ENCODE measurements around the gene VPS8. TPM values are rescaled to one million over a fixed set of nuclear protein-coding genes. Genes with fewer than 3 reads are reported as not detected.

The VPS8 gene
- total and polyA plus RNA-seq, 2 of the 8 experiments (the other 6 are each of a cell fraction or from before 2014, with no cell fraction given), result 13.0 to 41.0 TPM

- no peak for FAIRE-seq
Observed at GRCh38 chr3:185089751-185090150, 277.8 kb downstream of the VPS8 start.

More at GRCh38 chr3:185089751-185090150, 277.8 kb downstream of the VPS8 start:
- Histone ChIP-seq H3K27me3 (replicated peaks in 1 of 4; ENCODE audit: control insufficient read depth in 3 of 4, extremely low read depth in 1 of 4, insufficient read depth in 3 of 4, low read length in 3 of 4) (no peaks in the 10 kb centered on the region), H2BK15ac (ENCODE audit: low read length) (no peak overlapping the region), H2AFZ (ENCODE audit: low read length) (no peak overlapping the region), H2BK20ac (ENCODE audit: low read length) (no peak overlapping the region), H3K79me2 (ENCODE audit: control insufficient read depth in 1 of 2, insufficient read depth in 2 of 2, low read length in 2 of 2) (no peaks in the 10 kb centered on the region), H2BK120ac (replicated peaks; ENCODE audit: low read depth, low read length) (no peak overlapping the region), H3K56ac (replicated peaks; ENCODE audit: insufficient read length, low read depth, low read length) (no peak overlapping the region), H2BK5ac (ENCODE audit: low read depth, low read length) (no peak overlapping the region), H2BK12ac (ENCODE audit: low read depth, low read length) (no peak overlapping the region), H4K8ac (ENCODE audit: extremely low read depth, insufficient read depth, low read length) (no peak overlapping the region), H3K18ac (ENCODE audit: extremely low read depth, low read length) (no peak overlapping the region), H3K4ac (replicated peaks; ENCODE audit: insufficient read length, low read depth, low read length) (no peak overlapping the region), H3K4me3 (ENCODE audit: extremely low read depth in 1 of 4, insufficient read depth in 2 of 4, low read depth in 3 of 4, low read length in 4 of 4) (no peak overlapping the region), H4K91ac (replicated peaks; ENCODE audit: insufficient read length, low read length) (no peak overlapping the region), H3K9me3 (ENCODE audit: insufficient read depth in 2 of 2, low read depth in 1 of 2, low read length in 1 of 2) (no peaks in the 10 kb centered on the region), H3K36me3 (ENCODE audit: control insufficient read depth in 2 of 4, insufficient read depth in 4 of 4, low read length in 3 of 4) (no peaks in the 10 kb centered on the region), H3K4me2 (ENCODE audit: insufficient read depth in 1 of 2, low read depth in 2 of 2, low read length in 2 of 2) (no peak overlapping the region), H3K27ac (ENCODE audit: low read depth, low read length) (no peak overlapping the region), H2AK5ac (ENCODE audit: low read depth, low read length) (no peak overlapping the region), H3K9ac (replicated peaks in 1 of 4; ENCODE audit: extremely low read depth in 1 of 4, low read depth in 3 of 4, low read length in 3 of 4) (no peak overlapping the region), H3K23ac (ENCODE audit: insufficient read length) (no peak overlapping the region), H4K20me1 (replicated peaks in 1 of 2; ENCODE audit: control insufficient read depth in 1 of 2, insufficient read depth in 2 of 2, low read length in 2 of 2) (no peaks in the 10 kb centered on the region), H4K5ac (ENCODE audit: insufficient read length, low read depth, low read length) (no peak overlapping the region), H3K23me2 (ENCODE audit: low read depth, low read length) (no peaks in the 10 kb centered on the region), H3K79me1 (ENCODE audit: low read depth, low read length) (no peaks in the 10 kb centered on the region), H3K4me1 (replicated peaks in 1 of 4; ENCODE audit: control insufficient read depth in 3 of 4, insufficient read depth in 4 of 4, low read length in 3 of 4) (peaks cover 0 to 5% (median under 1%) of the 10 kb centered on the region in 4 experiments; a peak in 1 of 7 replicates), H3K14ac (ENCODE audit: insufficient read length) (no peak overlapping the region)
- DNase-seq (ENCODE audit: low read depth in 1 of 2, low spot score in 2 of 2), result no peak
- POLR2A ChIA-PET (ENCODE audit: partially characterized antibody), result no interaction called here
- CTCF ChIA-PET (ENCODE audit: partially characterized antibody), result interaction anchor here (0.8 to 1.1 kb wide), 2 partner anchors 42 to 86 kb away, joined by 3 to 5 read pairs; no protein-coding TSS in a partner anchor
- TF ChIP-seq RNF2 (IDR thresholded peaks at IDR 0.05; ENCODE audit: borderline replicate concordance, low read depth, low read length, missing control alignments, poor library complexity, severe bottlenecking) (no peak), EZH2 (IDR thresholded peaks at IDR 0.05; ENCODE audit: low read depth, low read length, severe bottlenecking) (no peak), MAX (IDR thresholded peaks at IDR 0.05) (no peak), SIX5 (IDR thresholded peaks at IDR 0.05; ENCODE audit: low read depth, low read length) (no peak), CHD2 (IDR thresholded peaks at IDR 0.05; ENCODE audit: low read length) (no peak), CREB1 (IDR thresholded peaks at IDR 0.05) (no peak), NRF1 (IDR thresholded peaks at IDR 0.05; ENCODE audit: low read depth, low read length) (no peak), USF2 (IDR thresholded peaks at IDR 0.05; ENCODE audit: low read length) (no peak), CTBP2 (IDR thresholded peaks at IDR 0.05; ENCODE audit: borderline replicate concordance, insufficient read depth, insufficient read length, low read length) (no peak), KDM1A (IDR thresholded peaks at IDR 0.05; ENCODE audit: borderline replicate concordance, low read length) (no peak), YY1 (IDR thresholded peaks at IDR 0.05; ENCODE audit: low read depth, low read length) (no peak), NANOG (IDR thresholded peaks at IDR 0.05; ENCODE audit: insufficient read depth, low read depth, low read length, poor library complexity, severe bottlenecking) (no peak)
